Progenitor cell of endocrine pancreas (in vitro differentiated cells): ENCODE data around the gene RSBN1L. TPM values are rescaled to one million over a fixed set of nuclear protein-coding genes. Genes with fewer than 3 reads are reported as not detected.

Source experiments
- DNase-seq: peaks from one replicate; pipeline ENCODE4 v3.0.0; 2021; ENCODE audit warnings: low spot score; ENCODE audit not compliant: unreplicated experiment
- H3K27ac Mint-ChIP-seq: 2 replicates; pipeline ENCODE4 v1.8.0; 2021; ENCODE audit warnings: mild to moderate bottlenecking, moderate library complexity, mixed read lengths
- H3K27me3 Mint-ChIP-seq: 2 replicates; pipeline ENCODE4 v1.8.0; 2021; ENCODE audit warnings: mixed read lengths
- H3K36me3 Mint-ChIP-seq: 2 replicates; pipeline ENCODE4 v1.8.0; 2022; ENCODE audit warnings: mixed read lengths; ENCODE audit not compliant: insufficient read depth
- H3K4me1 Mint-ChIP-seq: 2 replicates; pipeline ENCODE4 v1.8.0; 2021; ENCODE audit warnings: low read depth, mixed read lengths
- H3K4me3 Mint-ChIP-seq: 2 replicates; pipeline ENCODE4 v1.8.0; 2021; ENCODE audit warnings: low read depth, mild to moderate bottlenecking, moderate library complexity, mixed read lengths
- H3K9me3 Mint-ChIP-seq: 2 replicates; pipeline ENCODE4 v1.8.0; 2021; ENCODE audit warnings: low read depth, mixed read lengths
- CTCF ChIP-seq: fragments of 200-600 bp; sonication (generic); IDR thresholded peaks from one replicate; pipeline ENCODE4 v1.5.0; 2021; ENCODE audit warnings: antibody characterized with exemption, mild to moderate bottlenecking; ENCODE audit not compliant: unreplicated experiment
- total RNA-seq: library from RNA; stranded (reverse); gene quantifications from 2 replicates; pipeline ENCODE4 v1.2.1, GENCODE V29; 2021

Gene RSBN1L
- total RNA-seq, 1 donor from 2014 or later: 24.5 TPM

GRCh38 chr7:77825131-77825530 is 128.9 kb downstream of the RSBN1L start:
- Mint-ChIP-seq H3K27ac (no peak overlapping the region), H3K27me3 (no peaks in the 10 kb centered on the region)
- DNase-seq: no peak

GRCh38 chr7:77826300-77826699 is 130.0 kb downstream of the RSBN1L start:
- H3K36me3 Mint-ChIP-seq: peaks cover 20% of the 10 kb centered on the region
- no peaks in the 10 kb centered on the region for H3K27me3 Mint-ChIP-seq
- H3K4me3 Mint-ChIP-seq: no peak overlapping the region
- no peak for TF ChIP-seq CTCF
- no peak overlapping the region for H3K27ac Mint-ChIP-seq
- H3K4me1 Mint-ChIP-seq: peaks cover 4% of the 10 kb centered on the region
- no peak for DNase-seq
- H3K9me3 Mint-ChIP-seq: peaks cover 20% of the 10 kb centered on the region

More at GRCh38 chr7:77825131-77825530, 128.9 kb downstream of the RSBN1L start:
- Mint-ChIP-seq H3K4me1 (peaks cover 2% of the 10 kb centered on the region), H3K4me3 (no peak overlapping the region), H3K9me3 (peaks cover 32% of the 10 kb centered on the region), H3K36me3 (peaks cover 31% of the 10 kb centered on the region)
- no peak for TF ChIP-seq CTCF

- Mint-ChIP-seq H3K36me3 (peaks cover 11% of the 10 kb centered on the region), H3K27ac (no peak overlapping the region), H3K4me1 (peaks cover 6% of the 10 kb centered on the region), H3K4me3 (no peak overlapping the region), H3K27me3 (no peaks in the 10 kb centered on the region), H3K9me3 (peaks cover 12% of the 10 kb centered on the region)
- no peak for TF ChIP-seq CTCF
- no peak for DNase-seq
Measured at GRCh38 chr7:77827999-77828398, 131.7 kb downstream of the RSBN1L start.

GRCh38 chr7:77830649-77831355 is 134.5 kb downstream of the RSBN1L start:
- peaks cover 1% of the 10 kb centered on the region for H3K9me3 Mint-ChIP-seq
- H3K27ac Mint-ChIP-seq: no peak overlapping the region
- no peak for DNase-seq
- H3K36me3 Mint-ChIP-seq: peaks cover under 1% of the 10 kb centered on the region
- TF ChIP-seq CTCF: no peak
- no peak overlapping the region for H3K4me3 Mint-ChIP-seq
- H3K4me1 Mint-ChIP-seq: peaks cover 6% of the 10 kb centered on the region
- H3K27me3 Mint-ChIP-seq: no peaks in the 10 kb centered on the region

GRCh38 chr7:77831481-77831880 is 135.2 kb downstream of the RSBN1L start:
- no peaks in the 10 kb centered on the region for H3K27me3 Mint-ChIP-seq
- H3K4me3 Mint-ChIP-seq: no peak overlapping the region
- H3K9me3 Mint-ChIP-seq: no peaks in the 10 kb centered on the region
- H3K4me1 Mint-ChIP-seq: peaks cover 6% of the 10 kb centered on the region
- no peak for DNase-seq
- no peak for TF ChIP-seq CTCF
- H3K36me3 Mint-ChIP-seq: no peaks in the 10 kb centered on the region
- no peak overlapping the region for H3K27ac Mint-ChIP-seq
